Erythroblast (primary cell): ENCODE results near the gene NMT2.

Experiments used
- DNase-seq, 2 experiments: peaks; one replicate each; lab custom pipeline; 2025; lab: John Stamatoyannopoulos, UW
- GATA1 ChIP-seq: IDR thresholded peaks from 2 replicates; pipeline ENCODE4 v1.6.1; 2011; ENCODE audit warnings: low read depth, mild to moderate bottlenecking, control low read depth, low read length, moderate library complexity
- POLR2A ChIP-seq: IDR thresholded peaks from 2 replicates; pipeline ENCODE4 v1.6.1; 2011; ENCODE audit warnings: mild to moderate bottlenecking, low read length

NMT2 gene

DNA sequence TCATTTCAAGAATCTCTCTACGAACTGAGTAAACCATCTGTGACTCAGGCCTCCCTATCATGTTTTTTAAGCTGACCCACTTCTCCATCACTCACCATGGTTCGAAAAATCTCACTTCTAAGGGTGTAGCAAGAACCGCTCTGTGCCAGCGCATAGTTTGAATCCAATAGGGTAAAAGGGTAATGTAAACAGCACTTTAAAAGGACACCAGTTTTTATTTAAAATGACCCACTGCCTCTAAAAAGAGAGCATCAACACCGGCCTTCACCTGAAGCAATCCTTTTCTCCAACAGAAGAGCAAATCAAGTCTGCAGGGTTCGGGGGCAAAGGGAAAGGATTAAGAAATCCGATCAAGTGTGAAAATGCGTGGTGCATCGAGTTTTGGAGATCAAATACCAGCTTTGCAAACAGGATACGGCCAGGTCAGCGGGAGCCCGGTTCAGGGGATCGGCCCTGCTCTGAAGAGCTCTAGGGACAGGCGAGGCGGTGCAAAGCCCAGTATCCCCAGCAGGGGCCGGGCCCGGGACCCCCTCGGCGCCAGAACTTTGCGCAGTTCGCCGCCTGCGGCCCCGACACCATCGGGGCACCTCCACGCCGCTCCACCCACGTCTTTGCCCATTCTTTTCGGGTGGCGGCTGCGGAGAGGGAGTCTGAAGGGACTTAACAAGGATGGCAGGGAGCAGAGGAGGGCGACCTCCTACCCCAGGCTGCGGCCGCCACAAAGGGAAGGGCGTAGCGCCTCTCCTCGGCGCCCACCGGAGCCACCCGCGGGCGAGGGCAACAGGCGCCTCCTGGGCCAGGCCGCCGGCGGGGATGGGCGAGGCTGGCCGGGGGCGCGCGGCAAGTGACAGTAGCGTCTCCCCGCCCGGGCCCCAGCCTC, 842 bp downstream of the NMT2 start:
- DNase-seq = peak; percentile 62 to 67

DNA sequence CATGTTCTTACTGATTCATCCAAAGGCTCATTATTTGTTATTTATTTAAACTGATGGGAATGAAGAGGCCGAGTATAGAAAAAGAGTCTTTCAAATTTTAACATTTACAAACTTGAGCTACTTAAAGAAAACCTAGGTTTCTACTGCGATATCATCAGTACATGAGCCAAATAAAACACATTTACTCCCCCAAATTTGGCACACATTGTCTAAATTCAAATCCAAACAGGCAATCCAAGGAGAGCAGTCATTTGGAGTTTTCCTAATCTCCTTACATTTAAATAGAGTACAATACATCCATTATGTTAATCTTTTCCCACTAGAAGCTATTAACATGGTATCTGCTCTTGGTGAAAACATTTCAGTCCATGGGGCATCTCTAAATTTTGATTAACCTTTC, 2.2 kb downstream of the NMT2 start:
- no peak for TF ChIP-seq GATA1
- TF ChIP-seq POLR2A = no peak

More for the DNA sequence above, 842 bp downstream of the NMT2 start:
- TF ChIP-seq POLR2A (no peak), GATA1 (no peak)

GRCh38 chr10:15163253-15163828, 5.2 kb downstream of the NMT2 start:
- TF ChIP-seq GATA1 (no peak), POLR2A (no peak)

More for the DNA sequence above, 2.2 kb downstream of the NMT2 start:
- no peak for DNase-seq

GRCh38 chr10:15158972-15159371, 9.5 kb downstream of the NMT2 start:
- DNase-seq = no peak
- TF ChIP-seq POLR2A = no peak
- TF ChIP-seq GATA1 = no peak

More at GRCh38 chr10:15163253-15163828, 5.2 kb downstream of the NMT2 start:
- DNase-seq = no peak

GRCh38 chr10:15158448-15158847, 10.0 kb downstream of the NMT2 start:
- no peak for TF ChIP-seq POLR2A
- TF ChIP-seq GATA1 = no peak
- DNase-seq = no peak

DNA sequence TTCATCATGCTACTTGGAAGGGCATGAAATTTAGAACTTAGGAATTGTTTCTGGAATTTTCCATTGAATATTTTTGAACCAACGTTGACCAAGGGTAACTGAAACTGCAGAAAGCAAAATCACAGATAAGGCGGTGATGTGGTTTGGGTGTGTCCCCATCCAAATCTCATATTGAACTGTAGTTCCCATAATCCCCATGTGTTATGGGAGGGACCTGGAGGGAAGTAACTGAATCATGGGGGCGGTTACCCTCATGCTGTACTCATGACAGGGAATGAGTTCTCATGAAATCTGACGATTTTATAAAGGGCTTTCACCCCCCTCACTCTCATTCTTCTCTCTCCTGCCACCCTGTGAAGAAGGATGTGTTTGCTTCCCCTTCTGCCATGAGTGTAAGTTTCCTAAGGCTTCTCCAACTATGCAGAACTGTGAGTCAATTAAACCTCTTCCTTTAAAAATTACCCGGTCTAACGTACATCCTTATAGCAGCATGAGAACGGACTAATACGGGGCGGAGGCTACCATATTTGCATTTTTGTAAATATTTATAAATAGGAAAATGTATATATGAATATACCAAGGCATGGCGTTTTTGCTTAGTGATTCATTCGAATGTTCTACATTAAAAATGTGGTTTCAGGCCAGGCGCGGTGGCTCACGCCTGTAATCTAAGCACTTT, 12.4 kb downstream of the NMT2 start:
- DNase-seq = peak in 1 of 2 experiments; percentile 18
- TF ChIP-seq GATA1 (no peak), POLR2A (no peak)

- no peak for DNase-seq
- no peak for TF ChIP-seq GATA1
- TF ChIP-seq POLR2A = no peak
These were observed 15.9 kb downstream of the NMT2 start for GRCh38 chr10:15152556-15152955.

DNA sequence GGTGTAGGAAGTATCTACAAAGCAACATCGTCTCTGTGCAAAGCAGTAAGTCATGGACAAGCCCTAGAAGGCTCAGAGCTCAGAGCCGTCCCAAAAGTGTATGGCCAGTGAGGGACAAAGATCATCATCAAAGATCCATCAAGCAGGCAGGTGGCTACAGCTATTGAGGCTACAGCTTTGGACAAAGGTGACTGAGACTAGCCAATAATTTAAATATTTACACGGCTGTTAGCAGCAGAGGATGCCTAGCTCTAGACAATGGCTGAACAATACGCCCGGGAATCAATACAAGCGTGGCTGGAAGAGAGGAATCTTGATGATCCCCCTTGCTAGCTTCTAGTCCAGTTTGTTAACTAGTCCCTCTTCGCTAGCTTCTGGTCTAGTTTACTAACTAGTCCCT, 17.9 kb downstream of the NMT2 start:
- TF ChIP-seq GATA1 (no peak), POLR2A (no peak)
- DNase-seq = no peak

DNA sequence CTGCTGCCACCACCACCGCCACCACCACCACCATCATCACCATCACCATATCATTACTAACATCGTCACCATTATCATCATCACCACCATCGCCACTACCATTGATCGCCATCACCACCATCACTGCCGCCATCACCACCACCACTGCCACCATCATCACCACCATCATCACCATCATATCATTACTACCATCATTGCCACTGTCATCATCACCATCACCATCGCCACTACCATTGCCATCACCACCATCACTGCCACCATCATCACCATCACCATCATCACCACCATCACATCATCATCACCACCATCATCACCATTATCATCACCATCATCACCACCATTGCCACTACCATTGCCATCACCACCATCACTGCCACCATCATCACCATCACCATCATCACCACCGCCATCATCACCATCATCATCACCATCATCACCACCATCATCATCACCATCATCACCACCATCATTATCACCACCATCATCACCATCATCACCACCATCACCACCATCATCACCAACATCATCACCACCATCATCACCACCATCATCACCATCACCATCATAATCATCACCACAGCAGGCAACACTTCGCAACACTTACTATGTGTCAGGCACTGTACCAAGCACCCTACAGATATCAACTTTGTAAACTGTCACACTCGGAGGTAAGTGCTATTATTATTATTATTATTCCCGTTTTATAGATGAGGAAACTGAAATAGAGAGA, 19.3 kb downstream of the NMT2 start:
- no peak for TF ChIP-seq GATA1
- no peak for TF ChIP-seq POLR2A
- no peak for DNase-seq

DNA sequence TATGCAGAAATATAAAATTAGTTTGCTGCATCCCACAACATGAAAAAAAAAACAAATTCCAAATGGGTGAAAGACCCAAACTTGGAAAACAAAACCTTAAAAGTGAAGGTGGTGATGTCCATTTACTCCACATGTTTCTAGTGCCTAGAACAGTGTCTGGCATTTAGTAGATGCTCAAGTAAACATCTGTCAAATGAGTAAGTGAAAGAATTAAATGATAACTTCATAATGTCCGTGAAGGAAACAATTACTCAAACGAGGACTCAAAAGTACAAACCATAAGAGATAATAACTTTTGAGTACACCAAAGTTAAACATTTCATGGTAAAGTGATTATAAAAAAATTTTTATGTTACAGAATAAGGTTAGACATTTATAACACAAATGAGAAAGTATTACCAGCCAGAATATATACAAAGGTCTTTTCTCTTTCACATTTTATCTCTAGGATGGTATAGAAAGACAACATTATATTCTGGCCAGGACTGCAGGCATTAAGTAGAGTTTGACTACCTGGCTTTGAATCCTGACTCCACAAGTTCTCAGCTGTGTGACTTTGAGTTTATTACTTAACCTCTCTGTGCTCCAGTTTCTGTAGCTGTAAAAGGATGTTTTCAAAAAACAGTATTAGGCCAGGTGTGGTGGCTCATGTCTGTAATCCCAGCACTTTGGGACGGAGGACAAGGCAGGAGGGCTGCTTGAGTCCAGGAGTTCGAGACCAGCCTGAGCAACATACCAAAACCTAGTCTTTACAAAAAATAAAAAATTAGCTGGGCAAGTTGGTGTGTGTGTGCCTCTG, 20.7 kb downstream of the NMT2 start:
- TF ChIP-seq POLR2A (no peak), GATA1 (no peak)
- no peak for DNase-seq

- TF ChIP-seq GATA1 (no peak), POLR2A (no peak)
- no peak for DNase-seq
These were observed 22.1 kb downstream of the NMT2 start for GRCh38 chr10:15146366-15146765.

DNA sequence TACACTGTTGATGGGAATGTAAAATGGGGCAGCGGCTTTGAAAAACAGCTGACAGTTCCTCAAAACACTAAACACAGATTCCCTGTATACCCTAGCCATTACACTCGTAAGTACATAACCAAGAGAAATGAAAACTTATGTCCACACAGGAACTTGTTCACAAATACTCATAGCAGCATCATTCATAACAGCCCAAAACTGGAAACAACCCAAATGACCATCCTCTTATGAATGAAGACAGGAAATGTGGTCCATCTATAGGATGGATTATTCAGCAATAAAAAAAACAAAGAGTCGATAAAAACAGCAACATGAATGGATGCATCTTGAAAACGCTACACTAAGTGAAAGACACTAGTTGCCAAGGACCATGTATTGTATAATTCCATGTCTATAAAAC, 23.7 kb downstream of the NMT2 start:
- TF ChIP-seq GATA1 (no peak), POLR2A (no peak)
- no peak for DNase-seq
